Ovary (tissue), 9 donors: Measurements from ENCODE around the gene MAPT. TPM values are rescaled to one million over a fixed set of nuclear protein-coding genes. Genes with fewer than 3 reads are reported as not detected.

ENCODE experiments used
- DNase-seq, 5 donors: peaks; one replicate each; pipeline ENCODE4 v3.0.0-alpha.2; 2019 to 2020
- H3K27ac ChIP-seq, 2 donors: fragments of 200-600 bp; one replicate each; pipeline versions ENCODE4 v1.5.1 to v1.8.0; 2019 to 2022
- H3K27me3 ChIP-seq: fragments of 200-600 bp; one replicate; pipeline ENCODE4 v1.8.0; 2022
- H3K36me3 ChIP-seq: fragments of 200-600 bp; sonication (generic); one replicate; pipeline ENCODE4 v1.5.1; 2019
- H3K4me1 ChIP-seq: one replicate; pipeline ENCODE4 v1.8.1; 2013; ENCODE audit warnings: mild to moderate bottlenecking, moderate library complexity; ENCODE audit not compliant: insufficient read depth
- H3K4me3 ChIP-seq: fragments of 200-600 bp; sonication (generic); one replicate; pipeline ENCODE4 v1.5.1; 2017
- H3K9me3 ChIP-seq, 2 donors: fragments of 200-600 bp in 1 of 2; sonication (generic) in 1 of 2; one replicate each; pipeline versions ENCODE4 v1.5.1 to v1.8.1; 2013 to 2019; ENCODE audit warnings: mild to moderate bottlenecking in 1 of 2, moderate library complexity in 1 of 2
- CTCF ChIP-seq, 3 donors: fragments of 450-650 bp in 2 of 3; fragments of 200-600 bp in 1 of 3; IDR thresholded peaks; one replicate each; pipeline versions ENCODE4 v1.5.1 to v1.8.0; 2016 to 2022; ENCODE audit warnings: antibody characterized with exemption in 3 of 3, mild to moderate bottlenecking in 1 of 3
- EP300 ChIP-seq: sonication (generic); formaldehyde crosslinking; IDR thresholded peaks from one replicate; pipeline ENCODE4 v1.6.1; 2017; ENCODE audit warnings: antibody characterized with exemption
- POLR2A ChIP-seq: fragments of 450-650 bp; IDR thresholded peaks from one replicate; pipeline ENCODE4 v1.6.1; 2017; ENCODE audit warnings: antibody characterized with exemption, mild to moderate bottlenecking, moderate library complexity
- WGBS, 3 donors: extraction: QIAGEN DNeasy Blood & Tissue Kit in 1 of 3; methylation state at CpG; one replicate each; pipeline versions ENCODE4 v1.1.5 to v1.1.7; 2013 to 2017; 5-methylcytosine and 5-hydroxymethylcytosine counted together
- intact Hi-C, 4 donors: fragments of 100-400 bp; cut with DNase I; formaldehyde crosslinking; loops; one replicate each; pipeline versions ENCODE4 v1.11.0 to v1.15.1; 2022 to 2023
- polyA plus RNA-seq, 2 donors: library from polyadenylated mRNA; stranded (reverse); fragments of 200-250 nt in 1 of 2; fragments of 350-450 nt in 1 of 2; fragmentation: Illumina TruSeq in 1 of 2; extraction: RNeasy Lipid Tissue Mini Kit (QIAGEN cat#74804) in 1 of 2; gene quantifications; one replicate each; pipeline ENCODE4 v1.2.3, GENCODE V29; 2013 to 2014
- total RNA-seq, 7 donors: library from RNA; depleted of rRNA in 2 of 7; stranded (reverse); fragments of >200 nt in 2 of 7; fragmentation: NEBNext Ultra II Directional in 3 of 7; extraction: Animal tissue kit (Norgen Biotek cat#: 25700) in 3 of 7; gene quantifications; one replicate each; pipeline versions ENCODE4 v1.1.0 to v1.2.4, GENCODE V29; 2016 to 2023
- donor health status: DM: no; HTN: no; CAD: no; lungs with moderate emphysema.
- donor health status: DM: no; HTN: no; CAD: no.
- donor health status: Bipolar disorder and iron deficiency.
- donor health status: DM: yes; HTN: yes; CAD: no.
- donor health status: DM: no; HTN: no; CAD: no.
- donor health status: DM: yes; HTN: yes; CAD: no.

MAPT gene
- total and polyA plus RNA-seq, 9 donors = 0.40 to 2.2 (median 1.1) TPM

- Histone ChIP-seq H3K9me3 (no peaks in the 10 kb centered on the region), H3K4me1 (no peaks in the 10 kb centered on the region), H3K4me3 (no peak overlapping the region), H3K27ac (no peak overlapping the region), H3K36me3 (no peaks in the 10 kb centered on the region), H3K27me3 (no peaks in the 10 kb centered on the region)
- intact Hi-C loops = no loop called here
- no peak for TF ChIP-seq EP300
- no peak for DNase-seq
- WGBS, 3 donors = 79 to 84% (median 81%) methylated on average over 7 to 9 of the region's 9 CpGs
These were observed 47.7 kb upstream of the MAPT start for GRCh38 chr17:45846646-45847045.

GRCh38 chr17:45847101-45847500, 47.3 kb upstream of the MAPT start:
- DNase-seq = no peak
- TF ChIP-seq EP300 = no peak
- TF ChIP-seq CTCF (IDR thresholded peaks at IDR 0.05) = no peak
- TF ChIP-seq POLR2A = no peak
- intact Hi-C loops = no loop called here
- 89 to 97% (median 92%) methylated on average over 4 of the region's 4 CpGs for WGBS, 3 donors
- Histone ChIP-seq H3K4me3 (no peak overlapping the region), H3K27me3 (no peaks in the 10 kb centered on the region), H3K27ac (no peak overlapping the region), H3K9me3 (no peaks in the 10 kb centered on the region), H3K36me3 (no peaks in the 10 kb centered on the region), H3K4me1 (no peaks in the 10 kb centered on the region)

- no peak for DNase-seq
- WGBS, 3 donors = 70 to 82% (median 80%) methylated on average over 5 of the region's 5 CpGs
- no peaks in the 10 kb centered on the region for H3K9me3 ChIP-seq
- TF ChIP-seq EP300 (no peak), CTCF (IDR thresholded peaks at IDR 0.05) (no peak), POLR2A (no peak)
- H3K36me3 ChIP-seq = no peaks in the 10 kb centered on the region
- intact Hi-C loops = no loop called here
- no peak overlapping the region for H3K27ac ChIP-seq
- no peaks in the 10 kb centered on the region for H3K27me3 ChIP-seq
- no peaks in the 10 kb centered on the region for H3K4me1 ChIP-seq
- H3K4me3 ChIP-seq = no peak overlapping the region
These were observed 46.6 kb upstream of the MAPT start for GRCh38 chr17:45847747-45848146.

- intact Hi-C loops = no loop called here
- Histone ChIP-seq H3K27me3 (no peaks in the 10 kb centered on the region), H3K36me3 (no peaks in the 10 kb centered on the region), H3K4me3 (no peak overlapping the region), H3K4me1 (no peaks in the 10 kb centered on the region), H3K27ac (no peak overlapping the region), H3K9me3 (no peaks in the 10 kb centered on the region)
- DNase-seq = no peak
- TF ChIP-seq EP300 = no peak
- no peak for TF ChIP-seq POLR2A
- no peak for TF ChIP-seq CTCF (IDR thresholded peaks at IDR 0.05)
- 87 to 90% (median 90%) methylated on average over 9 of the region's 9 CpGs for WGBS, 3 donors
These were observed 45.9 kb upstream of the MAPT start for GRCh38 chr17:45848405-45848804.

GRCh38 chr17:45848868-45849535, 45.4 kb upstream of the MAPT start:
- DNase-seq = no peak
- H3K27ac ChIP-seq = no peak overlapping the region
- no peaks in the 10 kb centered on the region for H3K36me3 ChIP-seq
- intact Hi-C loops = no loop called here
- 33 to 44% (median 41%) methylated on average over 14 to 15 of the region's 15 CpGs for WGBS, 3 donors
- no peaks in the 10 kb centered on the region for H3K4me1 ChIP-seq
- no peak overlapping the region for H3K4me3 ChIP-seq
- no peaks in the 10 kb centered on the region for H3K9me3 ChIP-seq
- TF ChIP-seq POLR2A (no peak), CTCF (IDR thresholded peaks at IDR 0.05) (no peak), EP300 (no peak)
- H3K27me3 ChIP-seq = no peaks in the 10 kb centered on the region
